AG10803 (cell line): ENCODE results near the gene SOX5.

Experiments
- DNase-seq: peaks from one replicate; pipeline ENCODE4 v3.0.0; 2010; ENCODE audit warnings: low read depth
- H3K4me3 ChIP-seq: 2 replicates; pipeline ENCODE4 v1.5.1; 2011; ENCODE audit warnings: mild to moderate bottlenecking, low read length, control low read depth
- TF ChIP-seq, protein P1 (sequence below): conservative IDR thresholded peaks from 2 replicates; pipeline ENCODE4 v1.5.1; 2011; ENCODE audit warnings: mild to moderate bottlenecking, low read length, control low read depth, inconsistent platforms

SOX5 gene

GRCh38 chr12:23703051-23703450, 246.4 kb downstream of the SOX5 start:
- H3K4me3 ChIP-seq: no peak overlapping the region
- DNase-seq: no peak
- TF ChIP-seq, protein P1, sequence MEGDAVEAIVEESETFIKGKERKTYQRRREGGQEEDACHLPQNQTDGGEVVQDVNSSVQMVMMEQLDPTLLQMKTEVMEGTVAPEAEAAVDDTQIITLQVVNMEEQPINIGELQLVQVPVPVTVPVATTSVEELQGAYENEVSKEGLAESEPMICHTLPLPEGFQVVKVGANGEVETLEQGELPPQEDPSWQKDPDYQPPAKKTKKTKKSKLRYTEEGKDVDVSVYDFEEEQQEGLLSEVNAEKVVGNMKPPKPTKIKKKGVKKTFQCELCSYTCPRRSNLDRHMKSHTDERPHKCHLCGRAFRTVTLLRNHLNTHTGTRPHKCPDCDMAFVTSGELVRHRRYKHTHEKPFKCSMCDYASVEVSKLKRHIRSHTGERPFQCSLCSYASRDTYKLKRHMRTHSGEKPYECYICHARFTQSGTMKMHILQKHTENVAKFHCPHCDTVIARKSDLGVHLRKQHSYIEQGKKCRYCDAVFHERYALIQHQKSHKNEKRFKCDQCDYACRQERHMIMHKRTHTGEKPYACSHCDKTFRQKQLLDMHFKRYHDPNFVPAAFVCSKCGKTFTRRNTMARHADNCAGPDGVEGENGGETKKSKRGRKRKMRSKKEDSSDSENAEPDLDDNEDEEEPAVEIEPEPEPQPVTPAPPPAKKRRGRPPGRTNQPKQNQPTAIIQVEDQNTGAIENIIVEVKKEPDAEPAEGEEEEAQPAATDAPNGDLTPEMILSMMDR: no peak

DNA sequence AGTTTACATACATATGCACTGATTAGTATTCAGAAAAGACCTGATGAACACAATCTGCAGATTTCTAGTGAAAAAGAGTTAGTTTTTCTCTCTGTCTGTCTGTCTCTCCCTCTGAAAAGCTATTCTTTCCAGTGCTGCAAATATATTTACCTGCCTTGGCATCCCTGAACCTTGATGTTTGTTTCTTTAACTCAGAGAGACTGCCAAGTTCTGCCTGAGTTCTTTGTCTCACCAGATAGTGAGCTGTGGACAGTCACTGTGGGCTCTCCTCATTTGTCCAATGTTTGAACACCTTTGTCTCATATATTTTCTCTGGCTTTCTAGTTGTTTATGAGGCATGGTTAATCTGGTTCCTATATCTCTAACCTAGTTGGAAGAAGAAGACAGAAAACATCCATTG, 250.4 kb downstream of the SOX5 start:
- DNase-seq: no peak
- TF ChIP-seq, protein P1: no peak
- no peak overlapping the region for H3K4me3 ChIP-seq

DNA sequence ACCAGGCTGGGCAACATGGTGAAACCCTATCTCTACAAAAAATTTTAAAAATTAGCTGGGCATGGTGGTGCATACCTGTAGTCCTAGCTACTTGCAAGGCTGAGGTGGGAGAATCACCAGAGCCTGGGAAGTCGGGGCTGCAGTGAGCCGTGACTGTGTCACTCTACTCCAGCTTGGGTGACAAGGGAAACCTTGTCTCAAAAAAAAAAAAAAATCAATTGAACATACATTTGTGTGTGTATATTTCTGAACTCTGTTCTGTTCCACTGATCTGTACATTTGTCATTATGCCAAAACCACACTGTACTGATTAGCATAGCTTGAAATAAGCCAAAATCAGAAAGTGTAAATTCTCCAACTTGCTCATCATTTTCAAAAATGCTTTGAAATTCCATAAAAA, 254.6 kb downstream of the SOX5 start:
- no peak for DNase-seq
- no peak overlapping the region for H3K4me3 ChIP-seq
- TF ChIP-seq, protein P1: no peak

GRCh38 chr12:23694307-23694706, 255.2 kb downstream of the SOX5 start:
- TF ChIP-seq, protein P1: no peak
- H3K4me3 ChIP-seq: no peak overlapping the region
- no peak for DNase-seq

DNA sequence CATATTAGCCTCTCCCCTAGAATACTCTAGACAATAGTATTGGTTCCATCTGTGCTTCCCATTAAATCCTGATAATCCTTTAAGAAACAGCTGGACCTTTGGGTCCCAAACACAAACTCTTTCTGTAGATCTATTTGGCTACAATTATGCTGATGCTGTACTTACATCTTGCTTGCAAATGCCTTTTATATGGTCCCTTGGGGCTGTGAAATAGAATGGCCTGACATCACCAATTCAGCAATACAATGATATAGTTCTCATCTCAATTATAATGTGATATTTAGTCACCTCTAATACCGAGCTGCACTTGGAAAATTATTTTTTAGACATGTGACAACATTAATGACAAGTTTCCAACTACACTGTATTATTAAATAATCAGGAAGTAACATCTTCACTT, 261.5 kb downstream of the SOX5 start:
- H3K4me3 ChIP-seq: no peak overlapping the region
- TF ChIP-seq, protein P1: no peak
- no peak for DNase-seq

- no peak for DNase-seq
- no peak overlapping the region for H3K4me3 ChIP-seq
- TF ChIP-seq, protein P1: no peak
Observed at GRCh38 chr12:23686095-23686494, 263.4 kb downstream of the SOX5 start.

DNA sequence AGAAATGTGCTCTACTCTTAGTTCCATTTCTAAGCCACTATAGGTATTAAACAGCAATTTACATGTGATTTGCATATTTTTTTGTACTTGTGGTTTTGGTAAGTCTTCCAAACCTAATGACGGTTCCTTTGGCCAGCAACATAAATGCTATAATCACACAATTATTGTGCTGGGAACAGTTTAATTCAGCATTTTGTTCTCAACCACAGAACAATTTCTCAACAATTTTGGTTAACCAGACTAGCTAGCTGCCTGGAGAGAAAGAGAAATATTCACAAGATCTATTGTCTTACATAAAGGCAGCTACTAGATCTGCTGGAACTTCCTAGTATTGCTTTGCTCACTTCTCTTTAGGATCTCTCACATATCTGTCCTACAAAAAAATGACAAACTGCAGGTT, 265.3 kb downstream of the SOX5 start:
- no peak overlapping the region for H3K4me3 ChIP-seq
- TF ChIP-seq, protein P1: no peak
- no peak for DNase-seq
